Liver (tissue), 3 donors: ENCODE measurements around the gene PABPN1L.

ENCODE experiments used
- GABPA ChIP-seq, 2 donors: IDR thresholded peaks in 1 of 2; conservative IDR thresholded peaks in 1 of 2; 2 replicates each; pipeline ENCODE4 v1.6.1; 2016; ENCODE audit warnings: antibody characterized with exemption in 2 of 2, mild to moderate bottlenecking in 1 of 2, moderate library complexity in 1 of 2
- NR2F2 ChIP-seq: IDR thresholded peaks from 2 replicates; pipeline ENCODE4 v1.6.1; 2016; ENCODE audit warnings: antibody characterized with exemption
- RAD21 ChIP-seq, 2 donors: IDR thresholded peaks; 2 replicates each; pipeline ENCODE4 v1.6.1; 2016; ENCODE audit warnings: antibody characterized with exemption in 2 of 2, mild to moderate bottlenecking in 2 of 2
- REST ChIP-seq: IDR thresholded peaks from 2 replicates; pipeline ENCODE4 v1.6.1; 2016; ENCODE audit warnings: antibody characterized with exemption, mild to moderate bottlenecking
- RXRA ChIP-seq, 2 donors: IDR thresholded peaks; 2 replicates each; pipeline ENCODE4 v1.6.1; 2017 to 2018; ENCODE audit warnings: antibody characterized with exemption in 2 of 2, mild to moderate bottlenecking in 1 of 2
- TAF1 ChIP-seq: conservative IDR thresholded peaks from 2 replicates; pipeline ENCODE4 v1.6.1; 2016; ENCODE audit warnings: antibody characterized with exemption, mild to moderate bottlenecking
- YY1 ChIP-seq: IDR thresholded peaks from 2 replicates; pipeline ENCODE4 v1.6.1; 2016; ENCODE audit warnings: antibody characterized with exemption, mild to moderate bottlenecking
- TF ChIP-seq, protein P1 (sequence below): fragments of 150-350 bp; IDR thresholded peaks from 2 replicates; pipeline ENCODE4 v1.5.1; 2017; ENCODE audit warnings: improper control_type of control experiment, low read depth, low read length; ENCODE audit not compliant: missing input control
- TF ChIP-seq, protein P2 (sequence below): IDR thresholded peaks from 2 replicates; pipeline ENCODE4 v1.6.1; 2016; ENCODE audit warnings: antibody characterized with exemption
- TF ChIP-seq, protein P3 (sequence below): IDR thresholded peaks from 2 replicates; pipeline ENCODE4 v1.6.1; 2016; ENCODE audit warnings: antibody characterized with exemption
- TF ChIP-seq, protein P4 (sequence below): IDR thresholded peaks from 2 replicates; pipeline ENCODE4 v1.6.1; 2016; ENCODE audit warnings: antibody characterized with exemption
- donor health status: healthy.
- donor health status: healthy.

DNA sequence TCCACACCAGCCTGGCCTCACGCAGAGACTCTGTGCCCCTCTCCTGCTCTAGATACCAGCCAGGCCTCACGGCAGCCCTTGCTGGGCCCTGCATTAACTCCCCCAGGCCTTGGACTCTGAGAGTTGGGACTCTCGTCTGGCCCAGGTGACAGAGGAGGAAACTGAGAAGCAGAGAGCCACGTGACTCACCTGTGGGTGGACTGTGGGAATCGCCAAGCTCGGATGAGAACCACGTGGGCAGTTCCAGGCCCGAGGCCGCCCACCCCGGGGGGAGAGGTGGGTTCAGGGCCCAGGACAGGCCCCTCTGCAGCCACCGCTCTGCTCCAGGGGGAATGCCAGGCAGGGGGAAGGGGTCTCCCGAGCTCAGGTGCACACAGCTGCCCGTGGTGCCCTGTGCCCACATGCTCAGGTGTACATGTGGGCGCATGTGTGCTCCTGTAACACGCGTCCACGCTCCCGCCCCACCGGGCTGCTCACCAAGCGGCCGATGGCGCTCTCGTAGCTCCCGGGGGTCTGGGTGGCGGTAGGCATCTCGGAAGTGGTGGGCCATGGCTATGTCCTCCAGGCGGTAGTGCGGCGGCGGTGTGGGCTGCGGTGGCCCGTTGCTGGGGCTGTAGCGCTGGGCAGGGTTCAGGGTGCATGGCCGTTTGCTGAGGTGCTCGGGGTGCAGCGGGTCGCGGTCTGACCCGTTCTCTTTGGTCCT is 18.3 kb upstream of the PABPN1L start:
- TF ChIP-seq, protein P1, sequence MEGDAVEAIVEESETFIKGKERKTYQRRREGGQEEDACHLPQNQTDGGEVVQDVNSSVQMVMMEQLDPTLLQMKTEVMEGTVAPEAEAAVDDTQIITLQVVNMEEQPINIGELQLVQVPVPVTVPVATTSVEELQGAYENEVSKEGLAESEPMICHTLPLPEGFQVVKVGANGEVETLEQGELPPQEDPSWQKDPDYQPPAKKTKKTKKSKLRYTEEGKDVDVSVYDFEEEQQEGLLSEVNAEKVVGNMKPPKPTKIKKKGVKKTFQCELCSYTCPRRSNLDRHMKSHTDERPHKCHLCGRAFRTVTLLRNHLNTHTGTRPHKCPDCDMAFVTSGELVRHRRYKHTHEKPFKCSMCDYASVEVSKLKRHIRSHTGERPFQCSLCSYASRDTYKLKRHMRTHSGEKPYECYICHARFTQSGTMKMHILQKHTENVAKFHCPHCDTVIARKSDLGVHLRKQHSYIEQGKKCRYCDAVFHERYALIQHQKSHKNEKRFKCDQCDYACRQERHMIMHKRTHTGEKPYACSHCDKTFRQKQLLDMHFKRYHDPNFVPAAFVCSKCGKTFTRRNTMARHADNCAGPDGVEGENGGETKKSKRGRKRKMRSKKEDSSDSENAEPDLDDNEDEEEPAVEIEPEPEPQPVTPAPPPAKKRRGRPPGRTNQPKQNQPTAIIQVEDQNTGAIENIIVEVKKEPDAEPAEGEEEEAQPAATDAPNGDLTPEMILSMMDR: no peak
- TF ChIP-seq RXRA (IDR thresholded peaks at IDR 0.05): no peak
- TF ChIP-seq NR2F2: no peak
- TF ChIP-seq GABPA (IDR thresholded peaks at IDR 0.05 in 1 of 2, conservative IDR thresholded peaks at IDR 0.05 in 1 of 2): no peak
- no peak for TF ChIP-seq YY1
- no peak for TF ChIP-seq REST
- TF ChIP-seq TAF1: no peak
- TF ChIP-seq, protein P2, sequence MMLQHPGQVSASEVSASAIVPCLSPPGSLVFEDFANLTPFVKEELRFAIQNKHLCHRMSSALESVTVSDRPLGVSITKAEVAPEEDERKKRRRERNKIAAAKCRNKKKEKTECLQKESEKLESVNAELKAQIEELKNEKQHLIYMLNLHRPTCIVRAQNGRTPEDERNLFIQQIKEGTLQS: no peak
- no peak for TF ChIP-seq RAD21 (IDR thresholded peaks at IDR 0.05)
- TF ChIP-seq, protein P3, sequence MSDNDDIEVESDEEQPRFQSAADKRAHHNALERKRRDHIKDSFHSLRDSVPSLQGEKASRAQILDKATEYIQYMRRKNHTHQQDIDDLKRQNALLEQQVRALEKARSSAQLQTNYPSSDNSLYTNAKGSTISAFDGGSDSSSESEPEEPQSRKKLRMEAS: no peak
- TF ChIP-seq, protein P4, sequence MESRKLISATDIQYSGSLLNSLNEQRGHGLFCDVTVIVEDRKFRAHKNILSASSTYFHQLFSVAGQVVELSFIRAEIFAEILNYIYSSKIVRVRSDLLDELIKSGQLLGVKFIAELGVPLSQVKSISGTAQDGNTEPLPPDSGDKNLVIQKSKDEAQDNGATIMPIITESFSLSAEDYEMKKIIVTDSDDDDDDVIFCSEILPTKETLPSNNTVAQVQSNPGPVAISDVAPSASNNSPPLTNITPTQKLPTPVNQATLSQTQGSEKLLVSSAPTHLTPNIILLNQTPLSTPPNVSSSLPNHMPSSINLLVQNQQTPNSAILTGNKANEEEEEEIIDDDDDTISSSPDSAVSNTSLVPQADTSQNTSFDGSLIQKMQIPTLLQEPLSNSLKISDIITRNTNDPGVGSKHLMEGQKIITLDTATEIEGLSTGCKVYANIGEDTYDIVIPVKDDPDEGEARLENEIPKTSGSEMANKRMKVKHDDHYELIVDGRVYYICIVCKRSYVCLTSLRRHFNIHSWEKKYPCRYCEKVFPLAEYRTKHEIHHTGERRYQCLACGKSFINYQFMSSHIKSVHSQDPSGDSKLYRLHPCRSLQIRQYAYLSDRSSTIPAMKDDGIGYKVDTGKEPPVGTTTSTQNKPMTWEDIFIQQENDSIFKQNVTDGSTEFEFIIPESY: no peak
